ENCODE results near the gene ODAD4. TPM values are rescaled to one million over a fixed set of nuclear protein-coding genes. Genes with fewer than 3 reads are reported as not detected.

The ODAD4 gene
- total and polyA plus RNA-seq, 2 of the 8 experiments (the other 6 are each of a cell fraction or from before 2014, with no cell fraction given) = 0.48 to 1.3 TPM

DNA sequence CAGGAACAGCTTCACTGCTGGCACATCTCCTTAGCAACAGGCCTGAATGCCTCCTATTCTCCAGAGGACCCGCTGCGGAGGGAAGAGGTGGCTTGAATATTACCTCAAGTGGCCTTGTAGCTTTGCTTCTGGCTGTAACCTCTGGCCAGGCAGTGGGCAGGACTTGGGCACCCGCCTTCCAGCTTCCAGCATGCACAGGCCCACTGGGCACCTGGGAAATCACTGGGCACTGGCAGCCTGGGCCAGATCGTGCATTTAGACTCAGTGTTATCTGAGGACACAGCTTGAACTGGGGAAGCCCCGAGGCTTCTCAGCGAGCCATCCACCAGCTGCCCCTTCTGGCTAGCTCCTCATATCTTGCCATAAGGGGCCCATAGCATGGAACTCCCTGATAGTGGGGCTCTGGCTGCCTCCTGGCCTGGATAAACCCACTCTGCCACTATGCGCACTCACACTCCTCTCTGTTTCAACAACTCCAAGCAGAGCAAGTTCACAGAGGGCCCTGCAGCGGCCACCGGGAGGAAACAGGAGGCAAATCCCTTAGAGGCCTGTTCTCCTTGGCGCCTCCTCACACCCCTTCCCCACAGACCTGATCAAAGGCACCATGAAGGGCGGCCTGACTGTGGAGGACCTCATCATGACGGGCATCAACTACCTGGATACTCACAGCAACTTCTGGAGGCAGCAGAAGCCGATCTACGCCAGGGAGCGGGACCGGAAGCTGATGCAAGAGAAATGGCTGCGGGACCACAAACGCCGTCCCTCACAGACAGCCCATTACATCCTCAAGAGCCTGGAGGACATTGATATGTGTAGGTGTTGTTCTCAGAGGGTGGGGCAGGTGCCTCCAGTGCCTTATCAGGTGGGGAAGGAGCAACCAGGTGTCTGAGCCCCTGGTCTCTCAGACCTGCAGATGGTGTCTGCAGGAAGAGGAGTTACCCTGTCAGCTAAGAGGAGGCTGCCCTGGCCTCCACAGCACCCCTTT lies 7.8 kb downstream of the ODAD4 start:
- ChIA-PET CTCF (ENCODE audit: partially characterized antibody) (interaction anchor here (0.8 to 2.7 kb wide), 8 partner anchors 11 to 192 kb away, joined by 3 to 11 read pairs (median 4); no protein-coding TSS in a partner anchor), POLR2A (ENCODE audit: partially characterized antibody) (interaction anchor here (0.9 to 2.5 kb wide), 9 partner anchors 8 to 160 kb away, joined by 3 to 9 read pairs (median 3); partner anchors contain the start of genes ACLY and ODAD4)
- WGBS, 2 experiments (ENCODE audit: extremely low coverage in 1 of 2, insufficient coverage in 1 of 2, insufficient read length in 1 of 2, insufficient replicate concordance in 2 of 2, low coverage in 1 of 2, low lambda C conversion rate in 2 of 2, missing lambda C conversion rate in 1 of 2) = 92% methylated on average over 19 of the region's 19 CpGs; no CpG with 5 or more reads in 1 of the 2 experiments
- Histone ChIP-seq H3K4me3 (ENCODE audit: extremely low read depth in 1 of 4, insufficient read depth in 2 of 4, low read depth in 3 of 4, low read length in 4 of 4) (no peak overlapping the region), H3K79me2 (ENCODE audit: control insufficient read depth in 1 of 2, insufficient read depth in 2 of 2, low read length in 2 of 2) (no peaks in the 10 kb centered on the region), H3K27me3 (replicated peaks in 1 of 4; ENCODE audit: control insufficient read depth in 3 of 4, extremely low read depth in 1 of 4, insufficient read depth in 3 of 4, low read length in 3 of 4) (no peaks in the 10 kb centered on the region), H4K8ac (ENCODE audit: extremely low read depth, insufficient read depth, low read length) (no peak overlapping the region), H2BK120ac (replicated peaks; ENCODE audit: low read depth, low read length) (no peak overlapping the region), H3K9me3 (ENCODE audit: insufficient read depth in 2 of 2, low read depth in 1 of 2, low read length in 1 of 2) (no peaks in the 10 kb centered on the region), H3K14ac (ENCODE audit: insufficient read length) (no peak overlapping the region), H3K79me1 (ENCODE audit: low read depth, low read length) (no peaks in the 10 kb centered on the region), H3K18ac (ENCODE audit: extremely low read depth, low read length) (no peak overlapping the region), H3K27ac (ENCODE audit: low read depth, low read length) (no peak overlapping the region), H3K9ac (replicated peaks in 1 of 4; ENCODE audit: extremely low read depth in 1 of 4, low read depth in 3 of 4, low read length in 3 of 4) (no peak overlapping the region), H2AFZ (ENCODE audit: low read length) (no peak overlapping the region), H3K23ac (ENCODE audit: insufficient read length) (no peak overlapping the region), H4K91ac (replicated peaks; ENCODE audit: insufficient read length, low read length) (no peak overlapping the region), H2BK15ac (ENCODE audit: low read length) (no peak overlapping the region), H3K4me2 (ENCODE audit: insufficient read depth in 1 of 2, low read depth in 2 of 2, low read length in 2 of 2) (no peak overlapping the region), H4K5ac (ENCODE audit: insufficient read length, low read depth, low read length) (no peak overlapping the region), H3K4ac (replicated peaks; ENCODE audit: insufficient read length, low read depth, low read length) (no peak overlapping the region), H3K23me2 (ENCODE audit: low read depth, low read length) (0 out of 2 replicates have a peak, but pooled peaks cover 2% of the 10 kb centered on the region), H3K36me3 (ENCODE audit: control insufficient read depth in 2 of 4, insufficient read depth in 4 of 4, low read length in 3 of 4) (peaks cover 0 to 3% (median 0%) of the 10 kb centered on the region in 4 experiments; a peak in 2 of 8 replicates), H2BK20ac (ENCODE audit: low read length) (no peak overlapping the region), H2BK5ac (ENCODE audit: low read depth, low read length) (no peak overlapping the region; the same call in 1 of the 2 replicates), H4K20me1 (replicated peaks in 1 of 2; ENCODE audit: control insufficient read depth in 1 of 2, insufficient read depth in 2 of 2, low read length in 2 of 2) (no peaks in the 10 kb centered on the region), H3K56ac (replicated peaks; ENCODE audit: insufficient read length, low read depth, low read length) (no peak overlapping the region), H3K4me1 (replicated peaks in 1 of 4; ENCODE audit: control insufficient read depth in 3 of 4, insufficient read depth in 4 of 4, low read length in 3 of 4) (no peaks in the 10 kb centered on the region), H2BK12ac (ENCODE audit: low read depth, low read length) (no peak overlapping the region), H2AK5ac (ENCODE audit: low read depth, low read length) (no peak overlapping the region)
- FAIRE-seq = no peak
- DNase-seq (ENCODE audit: low read depth in 1 of 2, low spot score in 2 of 2) = no peak
- TF ChIP-seq JUND (IDR thresholded peaks at IDR 0.05; ENCODE audit: low read length) = no peak
- TF ChIP-seq HDAC2 (IDR thresholded peaks at IDR 0.05; ENCODE audit: borderline replicate concordance in 1 of 2, low read depth in 2 of 2, low read length in 2 of 2) = no peak
- TF ChIP-seq KDM1A (IDR thresholded peaks at IDR 0.05; ENCODE audit: borderline replicate concordance, low read length) = no peak
- TF ChIP-seq, protein P1, sequence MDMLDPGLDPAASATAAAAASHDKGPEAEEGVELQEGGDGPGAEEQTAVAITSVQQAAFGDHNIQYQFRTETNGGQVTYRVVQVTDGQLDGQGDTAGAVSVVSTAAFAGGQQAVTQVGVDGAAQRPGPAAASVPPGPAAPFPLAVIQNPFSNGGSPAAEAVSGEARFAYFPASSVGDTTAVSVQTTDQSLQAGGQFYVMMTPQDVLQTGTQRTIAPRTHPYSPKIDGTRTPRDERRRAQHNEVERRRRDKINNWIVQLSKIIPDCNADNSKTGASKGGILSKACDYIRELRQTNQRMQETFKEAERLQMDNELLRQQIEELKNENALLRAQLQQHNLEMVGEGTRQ (IDR thresholded peaks at IDR 0.05; ENCODE audit: low read length) = no peak
- TF ChIP-seq TEAD4 (IDR thresholded peaks at IDR 0.05; ENCODE audit: low read depth, low read length) = no peak
- TF ChIP-seq CEBPB (IDR thresholded peaks at IDR 0.05; ENCODE audit: low read depth, low read length) = no peak
- TF ChIP-seq PHF8 (conservative IDR thresholded peaks at IDR 0.05; ENCODE audit: low read depth, low read length) = no peak
- TF ChIP-seq CHD2 (IDR thresholded peaks at IDR 0.05; ENCODE audit: low read length) = no peak
- no peak for TF ChIP-seq EGR1 (IDR thresholded peaks at IDR 0.05; ENCODE audit: borderline replicate concordance, low read depth, low read length)
- no peak for TF ChIP-seq CTBP2 (IDR thresholded peaks at IDR 0.05; ENCODE audit: borderline replicate concordance, insufficient read depth, insufficient read length, low read length)

Data from H1 (cell line).